Activated T-cell treated with anti-CD3 and anti-CD28 coated beads, Interleukin-2, amount 50 U/mL, for 24 hours (primary cell): ENCODE measurements around the gene BORCS5.
A peak's percentile ranks its signal among the peaks of the same experiment; 100 is the strongest.

Source experiments
- DNase-seq: peaks from one replicate; pipeline ENCODE4 v3.0.0-alpha.2; 2020
- H3K27ac Mint-ChIP-seq: 2 replicates; pipeline ENCODE4 v1.8.0; 2020; ENCODE audit warnings: mild to moderate bottlenecking, mixed read lengths
- H3K27me3 Mint-ChIP-seq: 2 replicates; pipeline ENCODE4 v1.8.0; 2020; ENCODE audit warnings: mixed read lengths
- H3K36me3 Mint-ChIP-seq: 2 replicates; pipeline ENCODE4 v1.8.0; 2020; ENCODE audit warnings: low read depth, mixed read lengths
- H3K4me1 Mint-ChIP-seq: 2 replicates; pipeline ENCODE4 v1.8.0; 2020; ENCODE audit warnings: low read depth, mixed read lengths
- H3K4me3 Mint-ChIP-seq: 2 replicates; pipeline ENCODE4 v1.8.0; 2020; ENCODE audit warnings: mild to moderate bottlenecking, moderate library complexity, mixed read lengths
- H3K9me3 Mint-ChIP-seq: 2 replicates; pipeline ENCODE4 v1.8.0; 2020; ENCODE audit warnings: mixed read lengths

BORCS5 gene

DNA sequence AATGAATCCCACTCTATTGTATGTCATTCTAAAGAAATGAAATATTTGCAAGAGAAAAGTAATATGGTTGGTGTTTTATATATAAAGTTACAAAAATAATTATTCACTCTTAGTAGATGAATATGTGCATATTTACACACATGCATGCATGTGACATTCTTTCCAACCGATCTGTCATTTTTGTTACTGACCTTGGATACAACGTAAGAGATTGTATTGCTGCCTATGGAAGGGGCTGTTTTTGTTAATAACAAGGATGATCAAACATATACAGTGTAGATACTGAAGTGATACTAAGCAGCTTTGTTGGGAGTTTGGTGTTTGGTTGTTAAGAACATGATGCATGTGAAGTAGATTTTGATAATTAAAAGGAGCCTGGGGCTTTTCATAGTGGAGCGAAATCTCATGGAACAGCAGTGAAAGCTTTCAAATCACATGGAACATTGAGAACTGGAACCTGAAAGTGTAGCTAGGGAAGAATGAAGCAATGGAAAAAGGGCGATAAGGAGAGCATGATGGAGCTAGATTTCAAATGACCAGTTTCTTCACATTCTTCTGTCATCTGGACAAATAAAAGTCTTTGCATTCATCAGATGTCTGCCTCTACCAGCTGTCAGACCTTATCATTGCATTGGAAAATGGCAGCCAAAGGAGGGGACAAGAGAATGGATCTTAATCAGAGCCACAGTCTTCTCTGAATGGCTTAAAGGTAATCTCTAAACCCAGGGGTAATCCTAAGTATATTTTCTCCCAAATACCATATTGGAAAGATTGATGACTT lies 10.0 kb downstream of the BORCS5 start:
- no peaks in the 10 kb centered on the region for H3K9me3 Mint-ChIP-seq
- DNase-seq = no peak
- H3K4me3 Mint-ChIP-seq = no peak overlapping the region
- peaks cover 76% of the 10 kb centered on the region for H3K36me3 Mint-ChIP-seq
- peaks cover 46% of the 10 kb centered on the region for H3K4me1 Mint-ChIP-seq
- no peaks in the 10 kb centered on the region for H3K27me3 Mint-ChIP-seq
- no peak overlapping the region for H3K27ac Mint-ChIP-seq

DNA sequence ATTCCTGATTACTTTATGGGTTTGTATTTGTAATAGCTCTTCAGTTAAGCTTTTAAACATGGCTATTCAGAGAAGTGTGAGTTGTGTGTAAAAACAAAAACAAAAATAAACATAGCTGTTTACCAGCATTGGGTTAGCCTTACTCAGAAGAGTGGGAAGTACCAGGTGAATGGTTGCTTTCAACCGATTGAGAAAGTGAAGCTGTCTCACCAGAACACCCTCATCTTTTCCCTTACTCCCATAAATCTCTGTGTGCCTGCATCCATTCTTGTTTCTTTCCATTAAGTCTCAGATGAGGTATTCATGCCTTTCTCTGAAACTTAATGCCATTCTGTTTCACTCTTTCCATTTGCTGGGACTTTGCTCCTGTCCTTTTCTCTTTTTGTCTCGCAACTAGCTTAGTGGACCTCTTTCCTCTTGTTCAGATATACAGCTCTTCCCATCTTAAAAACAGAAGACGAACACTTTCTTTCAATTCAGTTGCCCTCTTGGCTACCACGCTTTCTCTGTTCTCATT lies 10.7 kb downstream of the BORCS5 start:
- Mint-ChIP-seq H3K36me3 (peaks cover 74% of the 10 kb centered on the region), H3K4me1 (peaks cover 42% of the 10 kb centered on the region), H3K27ac (peak overlapping the region; percentile 50), H3K27me3 (no peaks in the 10 kb centered on the region), H3K4me3 (no peak overlapping the region), H3K9me3 (no peaks in the 10 kb centered on the region)
- no peak for DNase-seq

DNA sequence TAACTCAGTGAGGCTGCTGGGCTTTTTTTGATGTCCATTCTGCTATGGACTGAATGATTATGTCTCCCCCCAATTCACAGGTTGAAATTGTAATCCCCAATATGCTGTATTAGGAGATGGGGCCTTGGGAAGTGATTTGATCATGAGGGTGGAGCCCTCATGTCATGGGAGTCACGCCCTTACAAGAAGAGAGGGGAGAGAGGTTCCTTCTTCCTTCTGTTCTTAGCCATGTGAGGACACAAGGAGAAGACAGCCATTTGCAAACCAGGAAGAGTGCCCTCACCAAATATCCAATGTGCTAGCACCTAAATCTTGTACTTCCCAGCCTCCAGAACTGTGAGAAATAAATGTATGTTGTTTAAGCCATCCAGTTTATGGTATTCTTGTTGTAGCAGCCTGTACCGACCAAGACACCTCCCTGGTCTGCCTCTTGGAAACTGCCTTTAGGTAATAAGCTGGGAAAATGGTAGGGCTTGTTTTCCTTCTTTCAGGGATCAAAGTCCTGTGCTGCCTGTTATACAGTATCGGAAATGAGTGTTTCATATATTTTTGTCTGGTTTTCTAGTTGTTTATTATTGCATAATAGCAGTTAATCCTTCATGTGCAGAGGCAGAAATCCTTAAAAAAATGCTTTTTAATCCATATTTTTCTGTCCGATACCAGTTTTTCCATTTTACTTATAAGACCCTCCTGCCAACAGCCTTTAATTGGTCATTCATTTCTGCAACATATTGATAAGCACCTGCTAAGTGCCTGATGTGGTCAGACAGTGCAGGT lies 16.3 kb downstream of the BORCS5 start:
- peaks cover 61% of the 10 kb centered on the region for H3K36me3 Mint-ChIP-seq
- H3K4me3 Mint-ChIP-seq = no peak overlapping the region
- H3K9me3 Mint-ChIP-seq = no peaks in the 10 kb centered on the region
- no peaks in the 10 kb centered on the region for H3K27me3 Mint-ChIP-seq
- peaks cover 27% of the 10 kb centered on the region for H3K4me1 Mint-ChIP-seq
- no peak for DNase-seq
- peak overlapping the region; percentile 19 for H3K27ac Mint-ChIP-seq

DNA sequence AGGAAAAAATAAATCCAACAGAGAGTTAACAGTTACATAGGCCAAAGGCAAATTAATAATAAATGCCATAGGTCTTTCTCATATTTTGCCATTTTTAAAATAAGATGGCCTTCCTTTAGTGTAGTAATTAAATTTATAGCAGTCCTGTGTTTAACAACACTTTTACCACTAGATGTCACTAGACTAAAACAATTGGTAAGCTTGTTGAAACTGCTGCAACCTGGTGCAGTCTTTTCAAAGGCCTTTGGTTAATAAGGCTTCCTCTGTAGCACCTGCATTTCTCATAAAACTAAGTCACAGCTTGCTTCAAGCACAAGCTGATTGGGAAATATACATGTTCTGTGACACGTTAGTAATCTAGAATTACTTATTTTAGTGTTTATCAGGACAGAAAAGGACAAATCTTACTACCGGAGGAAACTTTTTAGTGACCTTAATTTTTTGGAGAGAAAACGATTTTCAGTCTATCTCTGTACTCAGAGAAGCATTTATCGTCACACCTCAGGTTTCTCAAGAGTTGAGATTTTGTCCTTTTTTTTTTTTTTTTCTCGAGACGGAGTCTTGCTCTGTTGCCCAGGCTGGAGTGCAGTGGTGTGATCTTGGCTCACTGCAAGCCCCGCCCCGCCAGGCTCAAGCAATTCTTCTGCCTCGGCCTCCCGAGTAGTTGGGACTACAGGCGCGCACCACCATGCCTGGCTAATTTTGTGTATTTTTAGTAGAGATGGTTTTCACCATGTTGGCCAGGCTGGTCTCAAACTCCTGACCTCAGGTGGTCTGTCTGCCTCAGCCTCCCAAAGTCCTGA lies 20.0 kb downstream of the BORCS5 start:
- Mint-ChIP-seq H3K36me3 (peaks cover 60% of the 10 kb centered on the region), H3K9me3 (peaks cover 5% of the 10 kb centered on the region), H3K4me1 (peaks cover 45% of the 10 kb centered on the region), H3K27me3 (no peaks in the 10 kb centered on the region), H3K27ac (peak overlapping the region; percentile 2), H3K4me3 (no peak overlapping the region)
- DNase-seq = no peak

DNA sequence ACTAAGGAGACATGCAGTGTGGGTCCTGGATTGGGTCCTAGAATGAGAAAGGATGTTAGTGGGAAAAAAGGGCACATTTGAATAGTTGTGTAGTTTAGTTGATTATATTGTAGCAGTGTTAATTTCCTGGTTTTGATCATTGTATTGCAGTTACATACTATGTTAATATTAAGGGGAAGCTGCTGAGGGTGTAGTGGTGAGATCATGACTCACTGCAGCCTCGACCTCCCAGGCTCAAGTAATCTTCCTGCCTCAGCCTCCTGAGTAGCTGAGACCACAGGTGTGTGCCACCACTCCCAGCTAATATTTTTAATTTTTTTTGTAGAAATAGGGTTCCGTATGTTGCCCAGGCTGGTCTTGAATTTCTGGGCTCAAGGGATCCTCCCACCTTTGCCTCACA lies 21.7 kb downstream of the BORCS5 start:
- H3K4me3 Mint-ChIP-seq = no peak overlapping the region
- peaks cover 63% of the 10 kb centered on the region for H3K36me3 Mint-ChIP-seq
- peaks cover 9% of the 10 kb centered on the region for H3K9me3 Mint-ChIP-seq
- H3K27ac Mint-ChIP-seq = peak overlapping the region; percentile 58
- peaks cover 53% of the 10 kb centered on the region for H3K4me1 Mint-ChIP-seq
- no peak for DNase-seq
- H3K27me3 Mint-ChIP-seq = no peaks in the 10 kb centered on the region

DNA sequence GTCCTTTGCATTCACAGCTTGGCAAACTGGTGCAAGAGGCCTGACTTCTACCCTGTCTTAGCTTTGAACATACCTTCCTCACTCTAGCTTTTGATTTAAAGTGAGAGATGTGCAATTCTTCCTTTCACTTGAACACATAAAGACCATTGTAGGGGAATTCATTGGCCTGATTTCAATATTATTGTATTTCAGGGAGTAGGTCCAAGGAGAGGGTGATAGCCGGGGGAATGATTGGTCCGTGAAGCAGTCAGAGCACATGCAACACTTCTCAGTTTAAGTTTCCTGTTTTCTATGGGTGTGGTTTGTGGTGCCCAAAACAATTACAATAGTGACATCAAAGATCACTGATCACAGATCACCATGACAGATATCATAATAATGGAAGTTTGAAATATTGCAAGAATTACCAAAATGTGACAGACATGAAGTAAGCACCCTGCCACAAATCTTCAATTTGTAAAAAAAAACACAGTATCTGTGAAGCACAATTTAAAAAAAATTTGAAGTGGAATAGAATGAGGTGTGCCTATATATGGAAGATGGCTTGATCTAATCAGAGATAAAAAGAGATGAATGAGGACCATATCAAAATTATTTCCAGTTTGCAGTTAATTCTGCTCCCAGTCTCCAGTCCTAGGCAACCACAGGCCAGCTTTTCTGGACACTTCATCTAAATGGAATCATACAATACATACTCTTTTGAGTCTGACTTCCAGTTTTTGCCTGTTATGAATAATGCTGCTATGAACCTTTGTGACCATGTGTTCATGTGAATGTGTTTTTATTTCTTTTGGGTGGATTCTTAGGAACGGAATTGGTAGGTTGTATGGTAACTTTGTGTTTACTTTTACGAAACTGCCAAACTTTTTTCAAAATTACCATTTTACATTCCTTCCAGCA lies 23.2 kb downstream of the BORCS5 start:
- no peaks in the 10 kb centered on the region for H3K27me3 Mint-ChIP-seq
- peaks cover 73% of the 10 kb centered on the region for H3K36me3 Mint-ChIP-seq
- peaks cover 66% of the 10 kb centered on the region for H3K4me1 Mint-ChIP-seq
- H3K9me3 Mint-ChIP-seq = peaks cover 9% of the 10 kb centered on the region
- H3K27ac Mint-ChIP-seq = peak overlapping the region; percentile 94
- H3K4me3 Mint-ChIP-seq = peak overlapping the region; percentile 2
- no peak for DNase-seq

DNA sequence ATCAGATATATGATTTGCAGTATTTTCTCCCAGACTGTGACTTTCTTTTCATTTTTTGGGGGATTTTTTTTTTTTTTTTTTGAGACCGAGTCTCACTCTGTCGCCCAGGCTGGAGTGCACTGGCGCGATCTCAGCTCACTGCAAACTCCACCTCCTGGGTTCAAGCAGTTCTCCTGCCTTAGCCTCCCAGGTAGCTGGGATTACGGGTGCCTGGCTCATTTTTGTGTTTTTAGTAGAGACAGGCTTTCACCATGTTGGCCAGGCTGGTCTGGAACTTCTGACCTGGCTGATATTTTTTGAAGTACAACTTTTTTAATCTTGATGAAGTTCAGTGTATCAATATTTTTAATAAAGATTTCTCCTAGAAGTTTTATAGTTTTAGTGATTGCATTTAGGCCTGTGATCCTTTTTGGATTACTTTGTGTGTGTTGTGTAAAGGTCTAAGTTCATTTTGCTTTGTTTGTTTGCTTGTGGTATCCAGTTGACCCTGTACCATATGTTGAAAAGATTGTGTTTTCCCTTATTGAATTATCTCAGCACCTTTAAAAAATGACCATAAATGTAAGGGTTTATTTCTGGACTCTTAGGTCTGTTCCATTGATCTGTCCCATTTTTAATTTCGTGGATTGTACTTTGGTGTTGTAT lies 24.2 kb downstream of the BORCS5 start:
- Mint-ChIP-seq H3K4me1 (peaks cover 74% of the 10 kb centered on the region), H3K27me3 (no peaks in the 10 kb centered on the region), H3K4me3 (no peak overlapping the region), H3K9me3 (peaks cover 9% of the 10 kb centered on the region), H3K27ac (peak overlapping the region; percentile 50), H3K36me3 (peaks cover 71% of the 10 kb centered on the region)
- no peak for DNase-seq

DNA sequence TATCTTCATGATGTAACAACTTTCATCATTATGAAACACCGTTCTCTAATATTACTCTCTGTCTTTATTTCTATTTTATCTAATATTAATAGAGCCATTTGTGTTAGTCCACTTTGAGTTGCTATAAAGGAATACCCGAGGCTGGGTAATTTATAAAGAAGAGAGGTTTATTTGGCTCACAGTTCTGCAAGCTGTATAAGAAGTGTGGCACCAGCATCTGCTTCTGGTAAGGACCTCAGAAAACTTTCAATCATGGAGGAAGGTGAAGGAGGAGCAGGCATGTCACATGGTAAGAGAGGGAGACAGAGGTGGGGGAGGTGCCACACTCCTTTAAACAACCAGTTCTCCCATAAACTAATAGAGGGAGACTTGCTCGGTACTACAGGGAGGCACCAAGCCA lies 25.1 kb downstream of the BORCS5 start:
- H3K4me3 Mint-ChIP-seq = no peak overlapping the region
- no peaks in the 10 kb centered on the region for H3K27me3 Mint-ChIP-seq
- peaks cover 74% of the 10 kb centered on the region for H3K36me3 Mint-ChIP-seq
- H3K27ac Mint-ChIP-seq = peak overlapping the region; percentile 70
- H3K4me1 Mint-ChIP-seq = peaks cover 71% of the 10 kb centered on the region
- H3K9me3 Mint-ChIP-seq = peaks cover 9% of the 10 kb centered on the region
- no peak for DNase-seq

DNA sequence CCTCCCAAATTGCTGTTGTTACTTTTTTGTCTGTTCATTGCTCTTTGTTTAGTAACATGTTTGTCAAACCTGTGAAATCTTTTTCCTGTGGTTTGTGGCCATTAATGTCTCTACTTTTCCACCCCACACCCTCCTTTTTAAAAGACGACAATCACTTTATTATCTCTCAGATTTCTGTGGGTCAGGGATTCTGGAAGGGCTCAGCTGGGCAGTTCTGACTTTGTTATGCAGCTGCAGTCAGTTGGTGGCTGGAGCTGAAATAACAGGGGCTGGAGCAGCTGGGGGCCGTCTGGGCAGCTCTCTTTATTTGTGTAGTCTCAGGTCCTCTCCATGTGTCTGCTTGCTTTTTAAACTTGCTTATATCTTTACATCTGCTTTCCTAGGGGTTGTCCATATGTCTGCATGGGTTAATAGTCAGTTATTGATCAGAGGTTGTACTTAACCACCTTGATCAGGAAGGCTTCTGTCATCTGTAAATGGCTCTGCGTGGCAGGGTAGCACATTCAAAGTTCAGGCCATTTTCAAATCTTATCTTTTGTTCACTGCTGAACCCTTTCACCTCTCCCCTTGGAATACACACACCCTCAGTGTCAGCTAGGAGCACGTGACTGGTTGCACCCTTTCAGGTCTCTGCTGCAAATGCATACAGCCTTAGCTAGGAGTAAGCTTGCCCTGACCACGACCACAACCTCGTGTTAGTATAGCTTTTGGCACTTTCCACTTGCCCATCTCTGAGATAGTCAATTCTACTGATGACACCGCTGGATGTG lies 27.9 kb downstream of the BORCS5 start:
- H3K4me3 Mint-ChIP-seq = peak overlapping the region; percentile 26
- peaks cover 9% of the 10 kb centered on the region for H3K9me3 Mint-ChIP-seq
- H3K36me3 Mint-ChIP-seq = peaks cover 73% of the 10 kb centered on the region
- H3K4me1 Mint-ChIP-seq = peaks cover 70% of the 10 kb centered on the region
- DNase-seq = peak; percentile 45
- H3K27ac Mint-ChIP-seq = peak overlapping the region; percentile 88
- H3K27me3 Mint-ChIP-seq = no peaks in the 10 kb centered on the region

DNA sequence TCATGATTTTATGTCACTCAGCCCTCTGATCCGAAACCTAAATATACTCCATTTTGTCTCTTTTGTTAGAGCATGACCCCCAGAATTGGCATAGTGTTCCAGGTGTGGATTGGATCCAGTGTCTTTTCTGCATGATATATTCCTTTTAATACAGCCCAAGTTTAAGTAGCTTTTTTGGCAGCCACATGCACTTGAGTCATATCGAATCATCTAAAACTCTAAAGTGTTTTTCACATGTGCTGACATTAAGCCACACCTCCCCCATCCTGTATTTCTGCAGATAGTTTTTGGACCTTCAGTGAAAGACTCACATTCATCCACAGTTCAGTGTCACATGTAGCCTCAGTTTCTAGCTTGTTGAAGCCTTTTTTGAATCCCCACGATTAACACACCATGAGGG lies 30.6 kb downstream of the BORCS5 start:
- no peaks in the 10 kb centered on the region for H3K27me3 Mint-ChIP-seq
- peaks cover 68% of the 10 kb centered on the region for H3K36me3 Mint-ChIP-seq
- no peak for DNase-seq

DNA sequence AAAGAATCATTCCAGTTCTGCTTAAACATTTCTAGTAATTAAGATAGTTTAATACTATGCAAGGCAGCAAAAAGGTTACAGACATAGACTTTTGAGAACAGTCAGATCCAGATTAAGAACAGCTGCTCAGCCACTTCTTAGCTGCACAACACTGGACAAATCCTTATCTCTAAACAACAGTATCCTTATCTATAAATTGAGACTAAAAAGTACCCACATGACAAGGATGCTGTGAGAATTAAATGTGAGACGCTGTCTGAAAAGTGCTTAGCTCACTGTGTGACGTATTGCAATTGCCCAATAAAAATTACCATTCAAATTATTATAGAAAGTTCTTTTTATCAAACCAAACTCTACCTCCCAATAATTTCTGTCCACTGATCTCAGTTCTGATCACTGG lies 35.5 kb downstream of the BORCS5 start:
- H3K27me3 Mint-ChIP-seq = no peaks in the 10 kb centered on the region
- no peaks in the 10 kb centered on the region for H3K9me3 Mint-ChIP-seq
- no peak for DNase-seq
- no peak overlapping the region for H3K27ac Mint-ChIP-seq
- peaks cover 41% of the 10 kb centered on the region for H3K4me1 Mint-ChIP-seq
- no peak overlapping the region for H3K4me3 Mint-ChIP-seq
- H3K36me3 Mint-ChIP-seq = peaks cover 49% of the 10 kb centered on the region

More for the DNA sequence above, 30.6 kb downstream of the BORCS5 start:
- Mint-ChIP-seq H3K4me1 (peaks cover 57% of the 10 kb centered on the region), H3K27ac (peak overlapping the region; percentile 82), H3K9me3 (no peaks in the 10 kb centered on the region), H3K4me3 (no peak overlapping the region)

DNA sequence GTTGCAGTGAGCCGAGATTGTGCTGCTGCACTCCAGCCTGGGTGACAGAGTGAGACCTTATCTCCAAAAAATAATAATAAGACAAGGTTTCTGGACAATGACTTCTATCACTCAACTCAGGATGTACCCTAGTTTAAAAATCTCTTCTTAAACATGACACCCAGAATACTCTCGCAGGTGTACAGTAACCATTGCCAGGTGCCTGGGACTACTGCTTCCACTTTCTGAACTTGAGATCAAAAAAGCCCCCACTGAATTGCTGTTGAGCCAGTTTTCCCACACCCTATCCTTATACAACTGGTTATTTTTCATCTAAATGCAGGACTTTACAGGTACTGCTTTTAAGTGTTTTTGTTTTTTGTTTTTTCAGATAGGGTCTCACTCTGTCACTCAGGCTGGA lies 36.3 kb downstream of the BORCS5 start:
- DNase-seq = no peak
- Mint-ChIP-seq H3K4me1 (peaks cover 37% of the 10 kb centered on the region), H3K4me3 (no peak overlapping the region)

DNA sequence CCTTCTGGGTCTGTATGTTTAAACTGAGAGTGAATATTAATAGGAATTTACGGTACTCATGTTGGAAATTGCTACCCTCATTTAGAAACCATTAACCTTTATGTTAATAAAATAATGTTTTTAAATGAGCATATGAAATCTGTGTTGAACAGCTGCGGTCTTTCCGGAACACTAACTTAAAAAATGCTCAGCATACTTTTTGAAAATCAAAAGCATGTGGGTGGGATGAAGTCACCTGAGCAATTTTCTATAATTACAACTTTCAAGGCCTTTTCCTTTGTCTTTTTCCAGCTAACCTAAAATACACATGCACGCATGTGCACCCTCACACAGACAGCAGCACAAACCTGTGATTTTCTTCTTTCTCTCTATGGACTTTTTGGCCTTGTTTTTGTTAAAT lies 39.8 kb downstream of the BORCS5 start:
- no peak overlapping the region for H3K4me3 Mint-ChIP-seq
- H3K4me1 Mint-ChIP-seq = peaks cover 47% of the 10 kb centered on the region
- DNase-seq = no peak
- no peaks in the 10 kb centered on the region for H3K27me3 Mint-ChIP-seq
- H3K9me3 Mint-ChIP-seq = peaks cover 4% of the 10 kb centered on the region
- H3K36me3 Mint-ChIP-seq = peaks cover 41% of the 10 kb centered on the region
- peak overlapping the region; percentile 37 for H3K27ac Mint-ChIP-seq

More for the DNA sequence above, 36.3 kb downstream of the BORCS5 start:
- H3K36me3 Mint-ChIP-seq = peaks cover 50% of the 10 kb centered on the region
- H3K27me3 Mint-ChIP-seq = no peaks in the 10 kb centered on the region
- H3K27ac Mint-ChIP-seq = no peak overlapping the region
- H3K9me3 Mint-ChIP-seq = no peaks in the 10 kb centered on the region
